SH-SY5Y (cell line): ENCODE data around the gene SMAD5.

Experiments used
- GATA2 ChIP-seq: IDR thresholded peaks from 2 replicates; pipeline ENCODE4 v1.6.1; 2011; ENCODE audit warnings: mild to moderate bottlenecking, low read depth, low read length
- GATA3 ChIP-seq: IDR thresholded peaks from 2 replicates; pipeline ENCODE4 v1.6.1; 2011; ENCODE audit warnings: low read depth, mild to moderate bottlenecking, low read length, moderate library complexity

SMAD5 gene

DNA sequence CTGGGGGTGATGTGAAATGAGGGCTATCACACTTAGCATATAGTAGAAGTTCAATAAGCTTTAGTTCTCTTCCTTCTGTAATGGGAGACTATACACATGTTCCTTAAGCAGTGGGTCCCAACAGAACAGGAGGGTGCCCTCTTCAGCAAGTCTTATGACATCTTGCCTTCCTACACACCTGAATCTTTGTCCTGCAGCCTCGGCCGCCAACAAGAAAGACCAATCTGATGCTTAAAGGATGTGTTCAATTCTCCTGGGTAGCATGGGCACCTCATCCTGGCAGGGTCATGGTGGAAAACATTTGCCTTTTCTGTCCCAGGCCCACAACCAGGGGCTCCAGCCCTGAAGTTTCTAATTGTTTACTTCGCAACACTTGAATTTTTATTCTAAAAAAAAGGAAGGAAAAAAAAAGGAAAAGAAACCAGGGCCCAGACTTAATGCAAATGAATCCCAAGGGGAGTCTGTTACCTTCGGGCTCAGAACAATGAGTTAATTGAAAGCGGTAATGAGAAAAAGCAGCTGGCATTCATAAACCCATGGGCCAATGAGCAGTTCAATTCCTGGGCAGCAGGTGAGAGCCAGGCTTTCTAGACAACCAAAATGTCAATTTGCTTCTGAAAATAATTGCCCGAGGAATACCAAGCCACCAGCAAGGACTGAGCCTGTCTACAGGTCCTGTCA lies 26.2 kb upstream of the SMAD5 start:
- TF ChIP-seq GATA2 (no peak), GATA3 (no peak)

DNA sequence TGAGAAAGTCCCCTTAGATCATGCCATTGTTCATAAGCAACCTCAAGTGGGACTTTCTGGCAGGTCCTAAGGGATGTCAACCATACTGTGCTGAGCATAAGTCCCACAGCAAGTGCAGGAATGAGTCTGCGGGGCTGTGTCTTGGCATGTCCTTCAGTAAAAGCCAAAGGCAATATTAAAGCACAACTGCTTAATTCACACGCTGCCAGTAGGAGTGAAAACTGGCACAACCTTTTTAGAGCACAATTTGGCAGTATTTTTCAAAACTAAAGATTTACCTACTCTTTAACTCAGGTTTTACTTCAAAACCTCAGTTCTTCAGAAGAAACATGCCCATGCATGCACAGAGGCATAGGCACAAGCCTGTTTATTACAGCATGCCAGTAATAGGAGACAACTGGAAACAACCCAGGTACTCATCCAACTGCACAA lies 24.4 kb upstream of the SMAD5 start:
- TF ChIP-seq GATA3, result no peak
- no peak for TF ChIP-seq GATA2

DNA sequence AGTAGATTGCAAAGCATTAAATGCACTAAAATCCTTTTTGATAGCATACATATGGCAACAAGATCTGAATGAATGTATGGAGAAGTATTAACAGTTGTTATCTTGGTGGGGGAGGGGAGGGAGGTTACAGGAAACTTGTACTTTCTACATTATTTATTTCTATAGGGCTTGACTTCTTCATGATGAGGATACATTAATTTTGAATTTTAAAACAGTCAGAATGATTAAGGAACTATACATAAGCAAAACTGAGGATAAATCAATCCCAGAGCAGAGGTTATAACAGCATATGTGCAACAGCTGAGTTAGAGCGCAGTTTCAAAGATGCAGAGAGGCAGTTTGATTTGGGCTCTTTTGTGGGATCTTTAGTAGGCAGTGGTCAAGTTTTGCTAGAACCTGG lies 23.9 kb upstream of the SMAD5 start:
- TF ChIP-seq GATA3, result no peak
- TF ChIP-seq GATA2, result no peak

DNA sequence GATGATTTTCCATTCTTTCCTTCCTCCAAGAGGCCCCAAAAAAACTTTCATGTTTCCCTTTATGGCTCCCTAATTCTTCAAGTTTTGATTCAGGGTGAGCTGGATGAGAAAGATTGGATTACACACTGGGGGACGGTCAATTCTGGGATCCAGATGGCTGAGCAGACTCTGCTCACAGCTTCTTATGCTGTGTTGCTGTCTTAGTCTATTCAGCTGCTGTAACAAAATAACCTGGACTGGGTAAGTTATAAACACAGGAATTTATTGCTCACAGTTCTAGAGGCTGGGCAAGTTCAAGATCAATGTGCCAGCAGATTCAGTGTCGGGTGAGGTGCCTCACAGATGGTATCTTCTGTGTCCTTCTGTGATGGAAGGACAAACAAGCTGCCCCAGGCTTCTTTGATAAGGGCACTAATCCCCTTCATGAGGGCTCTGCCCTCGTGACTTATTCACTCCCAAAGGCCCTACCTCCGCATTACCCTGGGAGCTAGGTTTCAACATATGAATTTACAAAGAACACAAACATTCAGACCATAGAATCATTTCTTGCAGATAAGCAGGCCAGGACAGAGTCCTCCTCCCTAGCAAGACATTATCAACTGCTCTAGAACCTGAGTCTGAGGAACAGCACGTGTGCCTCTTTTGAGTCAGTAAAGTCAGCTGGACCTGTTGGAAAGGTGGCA lies 23.1 kb upstream of the SMAD5 start:
- no peak for TF ChIP-seq GATA2
- no peak for TF ChIP-seq GATA3

DNA sequence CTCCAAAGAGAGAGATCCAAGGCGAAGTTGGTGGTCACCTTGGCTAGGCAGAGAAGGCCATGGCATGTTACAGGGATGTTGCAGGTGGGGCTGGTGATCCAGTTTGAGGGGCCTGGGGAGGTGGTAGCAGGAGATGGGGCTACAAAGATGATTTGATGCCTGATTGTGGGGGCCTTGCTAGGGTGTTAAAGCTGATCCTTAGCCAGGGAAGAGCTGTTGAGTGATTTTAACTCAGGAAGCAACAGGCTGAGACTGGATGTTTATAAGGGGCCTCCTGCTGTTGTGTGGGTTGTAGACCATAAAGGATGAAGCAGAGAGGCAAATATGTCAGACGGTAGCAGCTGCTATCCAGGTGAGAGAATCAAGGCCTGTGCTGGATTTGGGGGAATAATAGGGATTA lies 19.0 kb upstream of the SMAD5 start:
- TF ChIP-seq GATA2, result no peak
- TF ChIP-seq GATA3, result no peak

DNA sequence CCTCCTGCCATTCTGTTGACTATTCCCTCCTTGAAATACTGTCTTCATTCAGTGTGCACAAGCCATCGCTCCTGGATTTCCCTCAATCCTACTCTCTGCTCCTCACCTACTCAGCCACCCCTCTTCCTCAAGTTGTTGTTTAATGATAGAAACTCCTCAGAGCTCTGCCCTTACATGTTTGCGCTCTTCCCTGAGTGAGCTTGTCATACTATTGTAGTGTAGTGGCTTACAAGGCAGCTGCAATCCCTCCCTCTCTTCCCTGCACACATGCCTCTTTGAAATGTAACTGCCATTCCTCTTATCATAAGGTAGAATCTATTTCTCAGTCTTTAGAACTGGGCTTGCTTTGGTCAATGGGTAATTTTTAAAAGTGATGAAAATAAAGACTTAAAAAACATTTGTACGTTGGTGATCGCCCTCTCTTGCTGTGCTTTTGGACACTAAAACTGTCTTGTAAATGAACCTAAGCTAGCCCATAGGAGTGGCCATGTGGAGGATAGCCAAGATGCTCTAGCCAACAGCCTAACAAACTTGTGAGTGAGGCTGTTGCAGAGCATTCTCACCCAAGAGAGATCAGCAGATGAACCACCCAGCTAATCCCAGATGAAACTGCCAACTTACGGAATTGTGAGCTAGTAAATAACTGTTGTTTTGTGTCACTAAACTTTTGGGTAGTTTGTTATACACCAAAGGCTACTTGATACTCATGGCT lies 18.1 kb upstream of the SMAD5 start:
- TF ChIP-seq GATA3, result no peak
- TF ChIP-seq GATA2, result no peak

DNA sequence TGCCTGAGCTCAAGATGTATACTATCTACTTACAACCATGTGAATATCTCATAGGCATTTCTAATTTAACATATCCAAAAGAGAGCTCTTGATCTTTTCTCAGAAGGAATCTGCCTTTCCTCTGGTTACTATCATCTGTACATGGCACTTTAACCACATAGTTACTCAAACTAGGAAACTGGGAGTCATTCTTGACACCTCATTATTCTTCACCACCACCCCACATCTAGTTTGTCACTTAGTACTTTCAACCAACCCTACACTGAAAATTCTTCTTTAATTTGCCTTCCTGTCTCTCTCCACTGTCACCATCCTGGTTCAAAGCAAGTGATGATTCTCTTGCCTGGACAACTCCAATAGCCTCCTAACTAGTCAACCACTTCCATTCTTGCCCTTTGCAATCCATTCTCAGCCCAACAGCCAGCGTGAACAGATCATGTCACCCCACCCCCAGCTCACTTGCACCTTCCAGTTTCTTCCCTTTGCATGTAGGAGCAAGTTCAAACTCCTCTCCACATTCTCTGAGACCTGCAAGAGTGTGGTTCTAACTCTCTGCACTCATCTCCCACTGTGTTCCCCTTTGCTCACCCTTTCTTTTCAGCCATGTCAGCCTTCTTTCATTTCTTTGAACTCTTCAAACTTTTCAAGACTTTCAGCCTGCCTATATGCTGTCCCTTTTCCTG lies 17.3 kb upstream of the SMAD5 start:
- TF ChIP-seq GATA3 (no peak), GATA2 (no peak)

DNA sequence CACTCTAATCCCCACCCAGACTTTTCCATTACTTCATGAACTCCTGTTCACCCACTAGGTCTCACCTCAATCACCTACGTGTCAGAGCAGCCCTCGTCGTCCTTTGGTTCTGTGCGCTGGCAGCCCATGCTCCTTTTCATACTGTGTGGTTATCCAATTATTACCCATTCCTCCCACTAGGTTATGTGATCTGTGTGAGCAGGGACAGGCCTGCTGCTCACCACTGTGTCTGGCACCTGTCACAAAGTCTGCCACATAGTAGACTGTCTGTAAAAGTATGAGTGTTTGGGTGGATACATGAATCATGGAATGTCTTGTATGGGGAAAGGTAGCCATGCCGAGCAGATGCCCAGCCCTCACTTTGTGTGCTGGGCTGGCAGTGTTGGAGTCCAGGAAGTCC lies 12.1 kb upstream of the SMAD5 start:
- TF ChIP-seq GATA3 (no peak), GATA2 (no peak)

DNA sequence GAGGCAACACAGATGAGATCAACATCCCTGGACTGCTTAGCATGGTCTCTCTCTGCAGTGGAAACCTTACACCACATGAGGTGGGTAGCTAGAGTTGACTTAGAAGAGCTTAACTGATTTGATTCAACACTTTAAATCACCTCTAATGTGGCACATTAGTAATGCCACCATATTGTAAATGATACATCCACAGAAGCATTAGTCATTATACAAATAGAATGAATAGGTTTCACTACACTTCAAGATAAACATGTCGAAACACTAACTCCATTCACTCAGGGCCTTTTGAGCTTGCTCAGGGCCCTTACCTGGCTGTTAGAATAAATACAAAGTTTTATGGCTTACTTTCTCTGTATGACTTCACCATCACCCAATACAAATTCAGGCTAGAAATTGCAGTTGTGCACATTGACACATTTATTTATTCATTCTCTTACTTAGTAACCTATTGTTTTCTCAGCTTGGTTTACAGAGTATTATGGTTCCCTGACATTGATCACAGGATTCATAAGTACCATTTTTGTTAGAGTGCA lies 9.3 kb upstream of the SMAD5 start:
- TF ChIP-seq GATA2, result no peak
- TF ChIP-seq GATA3, result no peak

DNA sequence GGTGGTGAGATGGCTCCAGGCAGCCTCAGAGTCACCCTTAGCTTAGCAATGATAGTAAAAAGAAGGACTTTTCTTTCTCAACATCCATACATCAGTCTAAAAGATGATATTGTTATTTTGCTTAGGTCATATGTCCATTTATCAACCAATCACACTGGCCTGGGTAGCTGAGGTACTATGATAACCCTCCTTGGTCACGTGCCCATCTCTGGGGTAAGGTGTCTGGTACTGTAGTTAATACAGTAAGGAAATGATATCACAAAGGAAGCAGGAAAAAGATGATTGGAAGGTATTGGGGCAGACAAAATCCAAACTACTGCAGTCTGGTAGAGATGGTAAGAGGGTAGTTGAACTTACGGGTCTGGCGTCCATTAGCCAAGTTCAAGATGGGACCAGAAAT lies 5.1 kb upstream of the SMAD5 start:
- no peak for TF ChIP-seq GATA3
- TF ChIP-seq GATA2, result no peak

DNA sequence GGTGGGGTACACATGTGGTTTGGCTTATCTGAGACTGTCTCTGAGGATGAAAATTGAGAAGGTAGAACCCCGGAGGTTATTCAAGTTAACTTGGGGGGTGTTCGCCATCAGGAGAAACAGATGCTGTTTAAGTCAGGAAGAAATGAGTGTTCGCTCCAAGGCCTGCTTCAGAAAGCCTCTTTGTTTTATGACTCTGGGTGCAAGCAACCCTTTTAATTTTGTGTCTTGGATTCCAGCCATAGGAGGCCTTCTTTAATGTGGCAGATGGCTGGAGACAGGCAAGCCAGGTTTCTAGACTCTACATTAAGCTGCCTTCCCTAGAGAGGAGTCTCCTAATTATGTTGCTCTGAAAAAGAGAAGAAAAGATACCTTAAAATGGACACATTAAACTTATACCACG lies 4.2 kb upstream of the SMAD5 start:
- TF ChIP-seq GATA3, result no peak
- TF ChIP-seq GATA2, result no peak

DNA sequence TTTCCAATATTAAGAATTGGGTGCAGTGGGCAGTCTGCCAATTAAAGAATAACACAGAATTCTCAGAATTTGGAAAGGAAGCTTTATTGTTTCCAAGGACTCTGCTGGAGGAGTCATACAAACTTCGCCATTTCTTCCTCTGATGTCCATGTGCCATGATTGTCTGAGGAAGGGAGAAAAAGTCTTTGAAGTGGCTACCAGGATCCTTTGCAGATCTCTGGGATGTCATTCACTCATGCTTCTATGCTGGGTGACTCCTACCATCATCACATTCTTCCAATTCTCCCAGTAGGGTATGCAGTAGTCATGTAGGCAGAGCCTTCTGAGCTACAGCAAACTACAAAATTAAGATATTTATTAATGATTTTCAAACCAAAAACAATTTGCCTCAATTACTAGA lies 3.2 kb upstream of the SMAD5 start:
- TF ChIP-seq GATA2 (no peak), GATA3 (no peak)

DNA sequence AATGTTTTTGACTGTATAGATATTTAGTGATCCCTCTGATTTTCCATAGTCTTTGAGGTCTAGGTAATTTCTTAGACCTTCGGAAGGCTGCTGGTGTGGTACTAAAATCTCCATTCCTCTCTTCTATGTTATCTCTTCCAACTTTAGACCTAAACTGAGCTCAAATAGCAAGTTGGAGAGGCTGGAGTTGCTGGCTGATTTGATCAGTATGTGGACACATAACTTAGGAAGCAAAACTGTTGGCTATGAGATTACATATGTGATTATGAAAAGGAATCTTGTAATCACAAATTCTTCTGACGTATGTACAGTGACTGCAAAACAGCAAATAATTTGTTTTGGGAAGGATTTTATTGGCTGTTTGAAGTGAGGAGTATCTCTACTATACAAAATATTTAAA lies 2.1 kb upstream of the SMAD5 start:
- TF ChIP-seq GATA3 (no peak), GATA2 (no peak)

DNA sequence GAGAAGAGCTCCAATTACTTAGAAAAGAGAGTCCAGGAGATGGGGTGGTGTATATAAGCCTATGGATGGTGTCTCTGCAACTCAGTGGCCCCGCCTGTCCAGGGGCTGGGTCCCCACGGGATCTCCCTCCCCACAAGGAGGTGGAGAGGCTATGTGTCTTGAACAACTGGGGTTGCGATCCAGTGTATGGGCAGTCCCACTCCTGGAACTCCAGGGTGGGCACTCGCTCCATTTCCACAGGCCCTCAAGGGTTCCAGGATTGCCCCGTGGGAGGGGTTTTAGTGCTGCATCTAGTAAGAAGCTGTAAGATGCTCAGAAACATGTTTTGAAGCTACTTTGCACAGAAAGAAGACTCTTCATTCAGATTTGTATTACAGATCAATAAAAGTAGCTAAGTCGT lies 558 bp upstream of the SMAD5 start:
- TF ChIP-seq GATA2, result no peak
- TF ChIP-seq GATA3, result no peak

DNA sequence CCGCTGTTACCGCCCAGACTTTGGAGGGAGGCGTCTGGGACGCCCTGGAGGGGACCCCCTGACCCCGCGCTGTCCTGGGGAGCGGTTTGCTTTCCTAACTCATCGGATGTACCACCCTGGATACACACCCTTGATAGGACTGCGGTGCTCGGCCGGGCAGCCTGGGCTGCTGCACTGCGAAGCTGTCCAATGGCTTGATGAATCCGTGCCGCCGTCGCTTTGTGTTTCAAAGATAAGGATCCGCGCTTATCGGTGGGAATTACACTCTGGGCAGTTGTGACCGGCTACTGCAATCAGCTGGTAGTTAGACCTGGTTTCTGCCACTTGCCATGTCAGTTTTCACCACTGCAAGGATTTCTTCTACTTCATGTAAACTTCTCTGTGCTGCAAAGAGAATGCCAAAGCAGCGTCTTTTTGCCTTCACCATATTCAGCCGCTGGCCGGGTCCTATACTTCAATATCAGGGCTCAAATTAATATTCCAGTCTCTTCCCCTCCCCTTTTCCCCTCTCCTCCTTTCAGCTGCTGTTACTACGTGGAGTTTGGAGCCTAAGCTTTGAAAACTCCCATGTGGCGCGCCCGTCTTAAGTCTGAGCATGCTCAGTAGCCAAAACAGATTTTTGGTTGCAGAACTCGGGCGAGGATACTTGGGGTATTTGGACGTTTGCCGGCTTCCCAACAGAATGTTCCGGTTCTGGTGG lies 727 bp downstream of the SMAD5 start:
- TF ChIP-seq GATA3 (no peak), GATA2 (peak; percentile 89)
